Activated gamma-delta T cell treated with anti-CD3 and anti-CD28 coated beads, Interleukin-2, amount 50 U/mL, for 16 hours (primary cell): ENCODE data around the gene OR5H14.

Experiments used
- DNase-seq: peaks from one replicate; pipeline ENCODE4 v3.0.0-alpha.2; 2020; ENCODE audit warnings: low read depth

OR5H14 gene

DNA sequence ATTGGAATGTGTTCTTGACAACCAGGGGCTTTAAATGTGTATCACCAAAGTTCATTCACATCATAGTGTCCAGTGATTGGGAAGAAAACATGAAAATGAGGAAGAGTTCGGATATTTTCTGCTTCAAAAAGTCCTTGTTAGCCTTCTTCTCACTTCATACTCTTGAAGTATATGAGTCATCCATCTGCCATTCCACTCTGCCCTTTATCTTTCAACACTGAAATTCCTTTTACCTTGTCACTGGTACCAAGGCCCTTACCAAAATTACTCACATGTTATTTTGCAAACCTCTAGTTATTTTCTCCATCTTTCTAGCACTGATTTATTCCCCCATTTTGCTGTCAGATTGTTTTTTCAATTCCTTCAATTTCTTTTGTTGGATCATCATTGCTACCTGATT is 51.7 kb downstream of the OR5H14 start:
- no peak for DNase-seq
